HG02884 (cell line): ENCODE data around the gene CNPY3.

Source experiments
- ATAC-seq: cut with Tn5 transposase; IDR thresholded peaks from one replicate; pipeline ENCODE4 v1.9.1; 2021; ENCODE audit warnings: mild to moderate bottlenecking, moderate library complexity; ENCODE audit not compliant: unreplicated experiment

Gene CNPY3

GRCh38 chr6:42978839-42979522 lies 49.7 kb downstream of the CNPY3 start, which contains the start of gene PEX6:
PEX6 (minus strand) TSS chr6:42979181; CDS start chr6:42979150, 31 bp downstream.
- ATAC-seq, result peak; percentile 70

DNA sequence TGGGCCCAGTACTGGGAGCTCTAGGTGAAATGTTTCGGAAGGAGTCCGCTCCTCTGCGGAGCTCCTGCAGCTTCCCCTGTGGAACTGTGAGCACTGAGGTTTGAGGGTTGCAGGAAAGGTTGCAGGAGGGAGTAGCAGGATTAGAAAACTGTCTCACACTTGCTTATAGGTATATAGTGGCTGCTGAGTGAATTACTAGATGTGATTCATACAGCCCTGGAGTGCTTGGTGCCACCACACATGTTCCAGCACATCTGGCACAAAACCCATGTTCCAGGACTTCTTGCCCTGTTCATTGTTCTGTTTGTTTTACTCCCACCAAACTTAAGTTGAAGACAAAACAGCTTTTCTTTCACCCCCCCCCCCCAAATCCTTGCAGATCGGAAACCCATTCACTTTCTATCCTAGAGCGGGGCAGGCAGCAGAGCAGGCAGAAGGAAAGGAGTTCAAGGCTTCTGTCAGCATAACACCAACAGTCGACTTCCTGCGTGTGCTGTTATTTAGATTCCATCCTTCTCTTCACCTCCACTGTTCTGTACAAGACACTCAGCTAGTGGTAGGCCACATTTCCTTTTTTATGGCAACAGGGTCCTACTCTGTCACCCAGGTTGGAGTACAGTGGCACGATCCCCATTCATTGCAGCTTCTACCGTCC lies 50.4 kb downstream of the CNPY3 start:
- no peak for ATAC-seq

GRCh38 chr6:42981836-42982235 lies 52.6 kb downstream of the CNPY3 start:
- no peak for ATAC-seq

GRCh38 chr6:42984001-42984923 lies 55.0 kb downstream of the CNPY3 start, which contains the start of gene PPP2R5D:
PPP2R5D (plus strand) TSS chr6:42984570; CDS start chr6:42984678, 108 bp downstream.
- peak; percentile 92 for ATAC-seq

DNA sequence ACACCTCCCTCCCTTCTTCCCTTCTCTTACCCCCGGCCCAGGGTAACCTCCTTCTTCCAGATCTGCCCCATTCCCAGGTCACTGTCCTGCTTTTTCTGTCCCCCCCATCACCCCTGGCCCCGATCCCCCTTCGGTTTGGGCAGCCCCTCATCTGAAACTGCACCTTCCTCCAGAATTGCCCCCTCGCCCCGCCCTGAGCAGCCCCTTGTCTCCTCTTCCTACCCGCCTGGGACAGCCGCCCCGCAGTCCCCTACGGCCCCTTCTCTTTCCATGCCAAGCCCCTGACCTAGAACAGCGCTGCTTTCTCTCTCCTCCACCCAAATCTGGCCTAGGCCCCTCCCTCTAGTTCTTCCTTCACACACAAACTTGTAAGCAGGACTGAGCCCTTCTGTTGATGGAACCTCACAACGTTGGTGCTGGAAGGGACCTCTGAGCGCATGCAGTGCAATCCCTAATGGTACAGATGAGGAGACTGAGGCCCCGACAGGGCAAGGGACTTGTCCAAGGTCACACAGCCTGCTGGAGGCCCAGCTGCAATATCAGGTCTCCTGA lies 55.7 kb downstream of the CNPY3 start:
- ATAC-seq, result no peak

GRCh38 chr6:42987533-42988451 lies 58.5 kb downstream of the CNPY3 start:
- no peak for ATAC-seq

GRCh38 chr6:42988486-42989020 lies 59.3 kb downstream of the CNPY3 start:
- no peak for ATAC-seq
